HG03108 (cell line): ENCODE measurements around the gene INF2.

Experiments used
- ATAC-seq: cut with Tn5 transposase; IDR thresholded peaks from one replicate; pipeline ENCODE4 v1.9.1; 2021; ENCODE audit warnings: moderate library complexity; ENCODE audit not compliant: unreplicated experiment

INF2 gene

GRCh38 chr14:104767634-104767918, 78.2 kb downstream of the INF2 start:
- no peak for ATAC-seq

GRCh38 chr14:104768437-104769323, 79.3 kb downstream of the INF2 start:
- peak; percentile 67 for ATAC-seq

- ATAC-seq = no peak
Measured at GRCh38 chr14:104769324-104770071, 80.1 kb downstream of the INF2 start.

- no peak for ATAC-seq
Measured at GRCh38 chr14:104770072-104770579, 80.7 kb downstream of the INF2 start.

- no peak for ATAC-seq
Measured at GRCh38 chr14:104770851-104771272, 81.4 kb downstream of the INF2 start.

- no peak for ATAC-seq
Measured at GRCh38 chr14:104771374-104771773, 82.0 kb downstream of the INF2 start.
